ENCODE data around the gene ASXL2. TPM values are rescaled to one million over a fixed set of nuclear protein-coding genes. Genes with fewer than 3 reads are reported as not detected.

Gene ASXL2
- 16.1 TPM for total RNA-seq (2013)
- polyA plus RNA-seq (10 to 100 TPM in 1 of 3 donors, 1 to 10 TPM in 2; 3.6 to 13.4 (median 7.1) TPM), polyA minus RNA-seq (6.8 and 8.6 TPM in 2 replicates), total RNA-seq (37.0 to 145 (median 52.3) reads per million in 11 experiments)

DNA sequence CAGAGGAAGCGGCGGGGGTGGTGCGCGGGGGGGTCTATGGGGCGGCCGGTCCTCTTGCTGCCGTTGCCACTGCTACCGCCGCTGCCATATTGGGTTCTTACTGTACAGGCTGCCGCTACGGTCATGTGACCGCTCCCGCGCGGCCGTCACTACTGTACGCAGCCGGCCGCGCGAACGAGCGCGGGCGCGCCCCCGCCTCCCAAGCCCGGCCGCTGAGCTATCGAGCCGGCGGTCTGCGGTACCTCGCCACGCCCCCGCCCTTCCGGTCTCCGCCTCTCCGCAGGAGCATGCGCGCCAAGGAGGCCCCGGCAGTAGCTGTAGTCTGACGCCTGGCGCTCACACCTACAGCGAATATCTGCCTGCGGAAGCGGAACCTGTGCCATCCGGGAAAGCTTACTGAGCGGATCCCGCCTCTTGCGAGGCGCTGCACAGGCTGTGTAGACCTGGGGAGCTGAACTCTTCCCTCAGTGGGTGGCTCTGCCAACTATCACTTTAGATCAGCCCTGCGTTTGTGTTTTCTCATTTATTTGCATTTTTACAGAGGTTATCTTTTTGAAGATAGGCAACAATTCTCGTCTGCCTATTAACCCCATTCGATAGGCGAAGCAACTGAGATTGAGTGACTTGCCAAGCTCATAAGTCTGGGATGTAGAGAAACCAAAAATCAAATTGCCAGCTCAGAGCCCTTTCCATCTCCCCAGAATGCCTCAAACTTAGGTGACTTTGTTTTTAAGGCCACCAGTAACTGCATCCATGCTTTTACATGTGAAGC, at the start of gene ASXL2:
TSS of gene ASXL2 (minus strand) at position 127 of the 772 bp plus-strand sequence. CDS start 265 bp downstream, outside the sequence.
- Histone ChIP-seq H3K4me1 (ENCODE audit: control insufficient read depth in 1 of 2, insufficient read depth in 2 of 2, low read length in 2 of 2) (peaks cover 14 to 26% of the 10 kb centered on the region in 2 donors), H4K20me1 (ENCODE audit: insufficient read depth, low read length) (peaks cover 38% of the 10 kb centered on the region), H3K27ac (ENCODE audit: low read depth in 1 of 2, low read length in 2 of 2) (peak within 1 kb of the TSS; percentile 95 to 99), H3K79me2 (ENCODE audit: insufficient read depth, low read length) (peaks cover 45% of the 10 kb centered on the region), H3K36me3 (replicated peaks in 1 of 2; ENCODE audit: control insufficient read depth in 1 of 2, insufficient read depth in 2 of 2, low read length in 2 of 2) (peaks cover 4 to 9% of the 10 kb centered on the region in 2 donors), H3K27me3 (ENCODE audit: control insufficient read depth in 2 of 2, insufficient read depth in 2 of 2, low read length in 2 of 2) (no peaks in the 10 kb centered on the region), H3K9me3 (replicated peaks in 1 of 2; ENCODE audit: control insufficient read depth in 1 of 2, insufficient read depth in 1 of 2, low read length in 2 of 2) (no peaks in the 10 kb centered on the region), H2AFZ (ENCODE audit: insufficient read depth, low read depth, low read length, poor library complexity, severe bottlenecking) (peak within 1 kb of the TSS; percentile 89), H3K4me2 (replicated peaks; ENCODE audit: extremely low read depth, low read length, poor library complexity, severe bottlenecking) (peak within 1 kb of the TSS; percentile 76), H3K9ac (ENCODE audit: insufficient read depth, low read length, poor library complexity, severe bottlenecking) (peak within 1 kb of the TSS; percentile 93), H3K4me3 (replicated peaks in 1 of 3; ENCODE audit: low read depth in 2 of 3, low read length in 3 of 3) (peak within 1 kb of the TSS; percentile 69 to 95 (median 87))
- Mint-ChIP-seq H3K4me1 (peaks cover 27% of the 10 kb centered on the region), H3K4me3 (peak within 1 kb of the TSS; percentile 97), H3K27ac (peak within 1 kb of the TSS; percentile 97 to 100 (median 99)), H3K36me3 (peaks cover 11 to 12% of the 10 kb centered on the region in 2 donors), H3K9me3 (peaks cover 0 to 2% (median 0%) of the 10 kb centered on the region in 7 donors), H3K27me3 (ENCODE audit: low read depth in 3 of 3) (no peaks in the 10 kb centered on the region)
- 2% methylated on average over 53 of the region's 56 CpGs for WGBS (ENCODE audit: insufficient coverage)
- peak; percentile 97 to 99 (median 99) for DNase-seq
- intact Hi-C loops (cut with micrococcal nuclease), result loop anchor here in 1 of 2 donors (10.0 kb wide), 1 partner anchor 906 kb away; the partner anchor contains the start of gene CENPA
- TF ChIP-seq, protein P1, sequence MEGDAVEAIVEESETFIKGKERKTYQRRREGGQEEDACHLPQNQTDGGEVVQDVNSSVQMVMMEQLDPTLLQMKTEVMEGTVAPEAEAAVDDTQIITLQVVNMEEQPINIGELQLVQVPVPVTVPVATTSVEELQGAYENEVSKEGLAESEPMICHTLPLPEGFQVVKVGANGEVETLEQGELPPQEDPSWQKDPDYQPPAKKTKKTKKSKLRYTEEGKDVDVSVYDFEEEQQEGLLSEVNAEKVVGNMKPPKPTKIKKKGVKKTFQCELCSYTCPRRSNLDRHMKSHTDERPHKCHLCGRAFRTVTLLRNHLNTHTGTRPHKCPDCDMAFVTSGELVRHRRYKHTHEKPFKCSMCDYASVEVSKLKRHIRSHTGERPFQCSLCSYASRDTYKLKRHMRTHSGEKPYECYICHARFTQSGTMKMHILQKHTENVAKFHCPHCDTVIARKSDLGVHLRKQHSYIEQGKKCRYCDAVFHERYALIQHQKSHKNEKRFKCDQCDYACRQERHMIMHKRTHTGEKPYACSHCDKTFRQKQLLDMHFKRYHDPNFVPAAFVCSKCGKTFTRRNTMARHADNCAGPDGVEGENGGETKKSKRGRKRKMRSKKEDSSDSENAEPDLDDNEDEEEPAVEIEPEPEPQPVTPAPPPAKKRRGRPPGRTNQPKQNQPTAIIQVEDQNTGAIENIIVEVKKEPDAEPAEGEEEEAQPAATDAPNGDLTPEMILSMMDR (IDR thresholded peaks at IDR 0.05), result no peak

DNA sequence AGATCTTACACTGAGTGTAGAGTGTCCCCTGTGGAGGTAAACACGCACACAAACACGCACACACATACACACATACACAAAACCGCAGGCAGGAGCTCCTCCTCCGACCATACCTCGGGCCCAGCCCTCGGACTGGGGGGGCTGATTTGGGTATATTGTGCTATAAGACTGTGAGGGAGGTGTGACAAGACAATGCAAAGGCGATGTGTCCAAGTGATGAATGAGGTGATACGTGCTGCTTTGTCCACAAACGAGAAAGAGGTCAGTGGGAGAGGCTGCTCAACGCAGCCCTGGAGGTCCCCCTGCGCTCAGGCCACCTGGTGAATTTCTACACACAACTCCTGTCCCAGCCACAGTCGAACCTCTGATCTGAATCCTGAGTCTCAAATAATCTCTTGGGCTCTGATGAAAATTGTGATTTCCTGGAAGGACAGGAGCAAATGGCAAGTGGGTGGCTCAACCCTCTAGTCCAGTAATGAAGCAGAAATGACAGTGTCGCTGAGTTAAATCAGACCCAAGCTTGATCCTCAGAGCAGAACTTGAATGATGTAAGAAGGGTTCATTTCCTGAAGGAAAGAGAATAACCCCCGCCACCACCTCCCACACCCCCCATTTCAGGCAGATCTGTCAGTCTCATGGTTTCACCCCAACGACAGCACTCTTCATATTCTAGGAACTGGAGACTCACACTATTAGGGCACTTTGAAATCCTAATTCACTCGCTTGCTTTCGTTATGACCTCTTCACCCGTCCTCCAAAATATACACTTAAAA, 48.9 kb upstream of the ASXL2 start:
- Mint-ChIP-seq H3K36me3 (peaks cover 13 to 19% of the 10 kb centered on the region in 2 donors), H3K4me3 (no peak overlapping the region), H3K27me3 (ENCODE audit: low read depth in 3 of 3) (peaks cover 2 to 8% (median 7%) of the 10 kb centered on the region in 3 donors), H3K9me3 (peaks cover 0 to 3% (median 0%) of the 10 kb centered on the region in 7 donors), H3K27ac (no peak overlapping the region), H3K4me1 (no peaks in the 10 kb centered on the region)
- TF ChIP-seq, protein P1 (IDR thresholded peaks at IDR 0.05), result no peak
- H3K4me1 ChIP-seq (ENCODE audit: control insufficient read depth in 1 of 2, insufficient read depth in 2 of 2, low read length in 2 of 2), result no peaks in the 10 kb centered on the region
- H3K9ac ChIP-seq (ENCODE audit: insufficient read depth, low read length, poor library complexity, severe bottlenecking), result no peak overlapping the region
- WGBS (ENCODE audit: insufficient coverage), result 60% methylated on average over 8 of the region's 18 CpGs
- intact Hi-C loops (cut with micrococcal nuclease), result no loop called here
- no peak overlapping the region for H2AFZ ChIP-seq (ENCODE audit: insufficient read depth, low read depth, low read length, poor library complexity, severe bottlenecking)
- no peaks in the 10 kb centered on the region for H3K27me3 ChIP-seq (ENCODE audit: control insufficient read depth in 2 of 2, insufficient read depth in 2 of 2, low read length in 2 of 2)
- H3K4me2 ChIP-seq (replicated peaks; ENCODE audit: extremely low read depth, low read length, poor library complexity, severe bottlenecking), result no peak overlapping the region
- no peak overlapping the region for H3K27ac ChIP-seq (ENCODE audit: low read depth in 1 of 2, low read length in 2 of 2)
- no peaks in the 10 kb centered on the region for H4K20me1 ChIP-seq (ENCODE audit: insufficient read depth, low read length)
- no peak for DNase-seq
- no peaks in the 10 kb centered on the region for H3K79me2 ChIP-seq (ENCODE audit: insufficient read depth, low read length)
- H3K4me3 ChIP-seq (replicated peaks in 1 of 3; ENCODE audit: low read depth in 2 of 3, low read length in 3 of 3), result no peak overlapping the region
- H3K9me3 ChIP-seq (replicated peaks in 1 of 2; ENCODE audit: control insufficient read depth in 1 of 2, insufficient read depth in 1 of 2, low read length in 2 of 2), result no peaks in the 10 kb centered on the region
- peaks cover 4 to 5% of the 10 kb centered on the region in 2 donors for H3K36me3 ChIP-seq (replicated peaks in 1 of 2; ENCODE audit: control insufficient read depth in 1 of 2, insufficient read depth in 2 of 2, low read length in 2 of 2)
